ENCODE data around the gene ZNF277. TPM values are rescaled to one million over a fixed set of nuclear protein-coding genes. Genes with fewer than 3 reads are reported as not detected.

The ZNF277 gene
- total RNA-seq, 1 experiment from 2014 or later = 13.1 TPM

- Histone ChIP-seq H3K79me1 (ENCODE audit: insufficient read depth, low read depth, low read length, poor library complexity, severe bottlenecking) (no peaks in the 10 kb centered on the region), H2BK5ac (ENCODE audit: insufficient read length, low read length) (no peak overlapping the region), H3K23ac (ENCODE audit: insufficient read length, low read depth, low read length) (no peak overlapping the region), H2BK120ac (ENCODE audit: low read depth, low read length, poor library complexity, severe bottlenecking) (no peak overlapping the region), H3K14ac (ENCODE audit: insufficient read depth, low read length) (no peak overlapping the region), H3K4me1 (ENCODE audit: insufficient read depth, low read length) (peaks cover 9% of the 10 kb centered on the region), H3K27me3 (ENCODE audit: insufficient read depth, low read length) (no peaks in the 10 kb centered on the region), H3K9ac (ENCODE audit: extremely low read depth, insufficient read length, low read length) (no peak overlapping the region), H4K8ac (replicated peaks; ENCODE audit: insufficient read length, low read depth, low read length) (no peak overlapping the region), H3K4ac (ENCODE audit: low read depth, low read length) (no peak overlapping the region), H2BK15ac (ENCODE audit: low read depth, low read length) (no peak overlapping the region), H2BK20ac (ENCODE audit: low read depth, low read length, poor library complexity, severe bottlenecking) (no peak overlapping the region), H4K91ac (ENCODE audit: insufficient read length, low read depth, low read length) (no peak overlapping the region), H4K20me1 (ENCODE audit: control insufficient read depth, insufficient read depth, insufficient read length) (no peaks in the 10 kb centered on the region), H2AK5ac (ENCODE audit: insufficient read length, low read length) (no peak overlapping the region), H3K79me2 (ENCODE audit: insufficient read depth, low read length) (no peaks in the 10 kb centered on the region), H2BK12ac (ENCODE audit: insufficient read length, low read depth, low read length) (no peak overlapping the region), H3K23me2 (ENCODE audit: insufficient read length, low read depth, low read length, poor library complexity, severe bottlenecking) (no peaks in the 10 kb centered on the region), H3T11ph (ENCODE audit: low read length) (no peak overlapping the region), H3K4me2 (ENCODE audit: insufficient read depth, insufficient read length, low read length) (no peak overlapping the region), H3K27ac (ENCODE audit: insufficient read length, low read depth, low read length) (no peak overlapping the region), H3K9me3 (ENCODE audit: control insufficient read depth, low read depth, low read length) (no peaks in the 10 kb centered on the region), H2AFZ (ENCODE audit: low read length) (no peak overlapping the region), H3K18ac (ENCODE audit: insufficient read length, low read depth, low read length) (no peak overlapping the region), H3K56ac (ENCODE audit: insufficient read length, low read depth, low read length) (no peak overlapping the region), H4K5ac (ENCODE audit: insufficient read length, low read depth, low read length) (no peak overlapping the region)
- WGBS (ENCODE audit: extremely low coverage, insufficient read length, low lambda C conversion rate) = no CpG with 5 or more reads among the region's 2 CpGs
- no peaks in the 10 kb centered on the region for H3K9me3 Mint-ChIP-seq
- H3K4me1 Mint-ChIP-seq = peaks cover 19 to 24% of the 10 kb centered on the region in 2 experiments
- no peak for DNase-seq
- H3K36me3 Mint-ChIP-seq (ENCODE audit: insufficient read depth in 1 of 3, low read depth in 3 of 3) = peaks cover 2 to 5% (median 5%) of the 10 kb centered on the region in 3 experiments; a peak in 5 of 7 replicates
- H3K27ac Mint-ChIP-seq = no peak overlapping the region
- no peak for TF ChIP-seq CTCF (conservative IDR thresholded peaks at IDR 0.05)
- no peak overlapping the region for H3K4me3 Mint-ChIP-seq
- no peaks in the 10 kb centered on the region for H3K27me3 Mint-ChIP-seq (ENCODE audit: low read depth)
These were observed 129.8 kb downstream of the ZNF277 start for GRCh38 chr7:112336261-112336660.

All from H9 (cell line).